Endodermal cell (in vitro differentiated cells): ENCODE data around the gene NCKAP5. TPM values are rescaled to one million over a fixed set of nuclear protein-coding genes. Genes with fewer than 3 reads are reported as not detected.

Source experiments
- DNase-seq: peaks from one replicate; pipeline ENCODE4 v3.0.0-alpha.2; 2017
- H3K27ac ChIP-seq: 2 replicates; pipeline ENCODE4 v1.5.1; 2013; ENCODE audit warnings: mild to moderate bottlenecking, low read depth, low read length, moderate library complexity
- H3K27me3 ChIP-seq: 2 replicates; pipeline ENCODE4 v1.6.1; 2013; ENCODE audit warnings: mild to moderate bottlenecking, low read length, moderate library complexity; ENCODE audit not compliant: insufficient read depth, control insufficient read depth, poor library complexity, severe bottlenecking
- H3K36me3 ChIP-seq: 2 replicates; pipeline ENCODE4 v1.7.0; 2013; ENCODE audit warnings: mild to moderate bottlenecking, low read length, moderate library complexity; ENCODE audit not compliant: control insufficient read depth, insufficient read depth
- H3K4me1 ChIP-seq: one replicate; pipeline ENCODE4 v1.7.0; 2013; ENCODE audit warnings: low read length; ENCODE audit not compliant: control insufficient read depth, insufficient read depth
- H3K4me3 ChIP-seq: 2 replicates; pipeline ENCODE4 v1.5.1; 2013; ENCODE audit warnings: mild to moderate bottlenecking, low read length, moderate library complexity
- H3K9ac ChIP-seq: 2 replicates; pipeline ENCODE4 v1.6.1; 2013; ENCODE audit warnings: mild to moderate bottlenecking, low read length, moderate library complexity; ENCODE audit not compliant: poor library complexity, severe bottlenecking; ENCODE audit errors: extremely low read depth
- H3K9me3 ChIP-seq: 2 replicates; pipeline ENCODE4 v1.6.1; 2013; ENCODE audit warnings: mild to moderate bottlenecking, low read length, moderate library complexity; ENCODE audit not compliant: control insufficient read depth
- H3K27ac Mint-ChIP-seq: 2 replicates; pipeline ENCODE4 v1.8.0; 2020; ENCODE audit warnings: mixed read lengths
- H3K27me3 Mint-ChIP-seq: 2 replicates; pipeline ENCODE4 v1.8.0; 2021; ENCODE audit warnings: mild to moderate bottlenecking, mixed read lengths; ENCODE audit not compliant: insufficient read depth
- H3K36me3 Mint-ChIP-seq: 2 replicates; pipeline ENCODE4 v1.8.0; 2020; ENCODE audit warnings: low read depth, mixed read lengths
- H3K4me1 Mint-ChIP-seq: 2 replicates; pipeline ENCODE4 v1.8.0; 2020; ENCODE audit warnings: mixed read lengths
- H3K4me3 Mint-ChIP-seq: 2 replicates; pipeline ENCODE4 v1.8.0; 2020; ENCODE audit warnings: mild to moderate bottlenecking, moderate library complexity, mixed read lengths
- H3K9me3 Mint-ChIP-seq: 2 replicates; pipeline ENCODE4 v1.8.0; 2020; ENCODE audit warnings: mild to moderate bottlenecking, mixed read lengths
- CTCF ChIP-seq: fragments of 200-600 bp; sonication (generic); conservative IDR thresholded peaks from 2 replicates; pipeline ENCODE4 v1.5.0; 2021; ENCODE audit warnings: antibody characterized with exemption, mild to moderate bottlenecking
- WGBS, 2 experiments: methylation state at CpG; one replicate each; pipeline versions ENCODE4 v1.1.5 to v1.1.7; 2013; ENCODE audit warnings: missing lambda C conversion rate in 2 of 2, mixed read lengths in 1 of 2; ENCODE audit not compliant: insufficient coverage in 1 of 2, insufficient read length in 1 of 2; 5-methylcytosine and 5-hydroxymethylcytosine counted together
- total RNA-seq, 2 donors: library from RNA; stranded (reverse); fragmentation: NEBNext Ultra II Directional in 1 of 2; extraction: Animal tissue kit (Norgen Biotek cat#: 25700) in 1 of 2; gene quantifications; 2 replicates in 1 of 2; 3 replicates in 1 of 2; pipeline ENCODE4 v1.2.1, GENCODE V29; 2021

The NCKAP5 gene
- total RNA-seq, 2 donors from 2014 or later: 0.58 to 0.92 TPM

GRCh38 chr2:132774189-132774588, 794.1 kb downstream of the NCKAP5 start:
- peaks cover 4% of the 10 kb centered on the region for H3K4me1 Mint-ChIP-seq
- no peak for DNase-seq
- no peak overlapping the region for H3K9ac ChIP-seq
- no peaks in the 10 kb centered on the region for H3K27me3 ChIP-seq
- H3K4me3 ChIP-seq: no peak overlapping the region
- no peaks in the 10 kb centered on the region for H3K36me3 ChIP-seq
- 100% methylated on average over 2 of the region's 2 CpGs; no CpG with 5 or more reads in 1 of the 2 experiments for WGBS, 2 experiments
- no peaks in the 10 kb centered on the region for H3K27me3 Mint-ChIP-seq
- no peak overlapping the region for H3K27ac Mint-ChIP-seq
- H3K4me1 ChIP-seq: no peaks in the 10 kb centered on the region
- H3K9me3 ChIP-seq: no peaks in the 10 kb centered on the region
- H3K36me3 Mint-ChIP-seq: no peaks in the 10 kb centered on the region
- no peaks in the 10 kb centered on the region for H3K9me3 Mint-ChIP-seq
- H3K27ac ChIP-seq: no peak overlapping the region
- TF ChIP-seq CTCF: no peak
- H3K4me3 Mint-ChIP-seq: no peak overlapping the region

- H3K9me3 Mint-ChIP-seq: peaks cover under 1% of the 10 kb centered on the region
- H3K27ac Mint-ChIP-seq: no peak overlapping the region
- WGBS, 2 experiments: 99% methylated on average over 3 of the region's 3 CpGs; no CpG with 5 or more reads in 1 of the 2 experiments
- H3K4me1 Mint-ChIP-seq: no peaks in the 10 kb centered on the region
- Histone ChIP-seq H3K4me1 (no peaks in the 10 kb centered on the region), H3K27me3 (no peaks in the 10 kb centered on the region), H3K9ac (no peak overlapping the region), H3K27ac (no peak overlapping the region), H3K4me3 (no peak overlapping the region), H3K9me3 (no peaks in the 10 kb centered on the region), H3K36me3 (no peaks in the 10 kb centered on the region)
- H3K27me3 Mint-ChIP-seq: no peaks in the 10 kb centered on the region
- no peak overlapping the region for H3K4me3 Mint-ChIP-seq
- no peak for DNase-seq
- no peak for TF ChIP-seq CTCF
- H3K36me3 Mint-ChIP-seq: no peaks in the 10 kb centered on the region
Observed at GRCh38 chr2:132773331-132773730, 794.9 kb downstream of the NCKAP5 start.

DNA sequence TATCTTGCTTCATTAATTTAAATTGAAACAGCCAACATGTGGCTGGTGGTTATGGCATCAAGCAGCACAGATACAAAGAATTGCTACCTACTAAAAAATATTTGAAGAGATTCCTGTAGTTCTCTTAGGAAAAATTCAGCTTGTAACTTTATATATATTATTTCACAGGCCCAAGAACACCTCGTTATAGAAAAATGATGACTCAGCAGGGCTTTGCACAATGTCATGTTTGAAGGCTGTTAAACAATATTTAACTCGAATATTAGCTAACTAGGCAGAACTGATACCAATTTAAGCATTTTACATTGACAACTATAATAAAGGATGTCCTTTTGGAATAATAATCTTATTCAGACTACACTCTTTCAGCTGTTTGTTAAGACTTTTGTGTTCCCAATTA, 795.9 kb downstream of the NCKAP5 start:
- Histone ChIP-seq H3K9ac (no peak overlapping the region), H3K4me3 (no peak overlapping the region), H3K36me3 (no peaks in the 10 kb centered on the region), H3K4me1 (no peaks in the 10 kb centered on the region), H3K27ac (no peak overlapping the region), H3K27me3 (no peaks in the 10 kb centered on the region), H3K9me3 (no peaks in the 10 kb centered on the region)
- H3K27me3 Mint-ChIP-seq: no peaks in the 10 kb centered on the region
- H3K27ac Mint-ChIP-seq: no peak overlapping the region
- DNase-seq: no peak
- H3K4me3 Mint-ChIP-seq: no peak overlapping the region
- H3K9me3 Mint-ChIP-seq: peaks cover 1% of the 10 kb centered on the region
- no peaks in the 10 kb centered on the region for H3K4me1 Mint-ChIP-seq
- WGBS, 2 experiments: 90 to 100% methylated on average over 1 to 2 of the region's 2 CpGs
- no peak for TF ChIP-seq CTCF
- no peaks in the 10 kb centered on the region for H3K36me3 Mint-ChIP-seq
